ENCODE data around the gene PRSS36. TPM values are rescaled to one million over a fixed set of nuclear protein-coding genes. Genes with fewer than 3 reads are reported as not detected.

PRSS36 gene
- total RNA-seq, 1 donor from 2014 or later, result 2.2 TPM

- no peak for DNase-seq
- ATAC-seq (ENCODE audit: poor library complexity), result no peak
- intact Hi-C loops (cut with DNase I), result no loop called here
Measured at GRCh38 chr16:31090540-31090939, 59.3 kb downstream of the PRSS36 start.

- intact Hi-C loops (cut with DNase I), result no loop called here
- ATAC-seq (ENCODE audit: poor library complexity) (no peak), DNase-seq (no peak)
Measured at GRCh38 chr16:31089199-31089598, 60.7 kb downstream of the PRSS36 start.

Other genes with a start within 250 kb of the PRSS36 start
- gene FBXL19, start 226.5 kb downstream of the PRSS36 start, total RNA-seq, result 4.7 TPM
- 9.5 TPM for gene ORAI3, start 201.0 kb downstream of the PRSS36 start, total RNA-seq
- 6.9 TPM for gene SETD1A, start 192.3 kb downstream of the PRSS36 start, total RNA-seq
- 6.7 TPM for gene HSD3B7, start 164.9 kb downstream of the PRSS36 start, total RNA-seq
- 0.48 TPM for gene STX1B, start 139.4 kb downstream of the PRSS36 start, total RNA-seq
- gene STX4, start 116.5 kb downstream of the PRSS36 start, total RNA-seq, result 39.5 TPM
- gene ZNF668, start 75.8 kb downstream of the PRSS36 start, total RNA-seq, result 4.4 TPM
- 8.3 TPM for gene ZNF646, start 75.6 kb downstream of the PRSS36 start, total RNA-seq
- 0.81 TPM for gene PRSS53, start 61.1 kb downstream of the PRSS36 start, total RNA-seq
- 40.0 TPM for gene VKORC1, start 55.3 kb downstream of the PRSS36 start, total RNA-seq
- 84.3 TPM for gene BCKDK, start 41.7 kb downstream of the PRSS36 start, total RNA-seq
- gene KAT8, start 32.4 kb downstream of the PRSS36 start, total RNA-seq, result 60.3 TPM
- gene PRSS8, start 14.3 kb downstream of the PRSS36 start, total RNA-seq, result not detected
- gene FUS, start 30.1 kb upstream of the PRSS36 start, total RNA-seq, result 79.3 TPM
- 8.2 TPM for gene PYCARD, start 52.7 kb upstream of the PRSS36 start, total RNA-seq
- gene TRIM72, start 64.1 kb upstream of the PRSS36 start, total RNA-seq, result 0.70 TPM
- gene PYDC1, start 67.1 kb upstream of the PRSS36 start, total RNA-seq, result not detected
- 8.6 TPM for gene ITGAM, start 109.9 kb upstream of the PRSS36 start, total RNA-seq
- gene ITGAX, start 205.1 kb upstream of the PRSS36 start, total RNA-seq, result 1.2 TPM
- gene ITGAD, start 243.3 kb upstream of the PRSS36 start, total RNA-seq, result not detected